GM18861 (cell line): ENCODE data around the gene DYSF.

Experiments
- ATAC-seq: cut with Tn5 transposase; IDR thresholded peaks from one replicate; pipeline ENCODE4 v1.9.1; 2021; ENCODE audit not compliant: unreplicated experiment

DYSF gene

GRCh38 chr2:71685073-71685848 is 231.9 kb downstream of the DYSF start:
- no peak for ATAC-seq

GRCh38 chr2:71685941-71686611 is 232.7 kb downstream of the DYSF start:
- ATAC-seq, result no peak

GRCh38 chr2:71686781-71687180 is 233.4 kb downstream of the DYSF start:
- ATAC-seq, result no peak

- ATAC-seq, result no peak
Measured at GRCh38 chr2:71687412-71687811, 234.1 kb downstream of the DYSF start.

- ATAC-seq, result no peak
Measured at GRCh38 chr2:71688530-71688929, 235.2 kb downstream of the DYSF start.

GRCh38 chr2:71689393-71689792 is 236.0 kb downstream of the DYSF start:
- no peak for ATAC-seq

GRCh38 chr2:71689968-71690834 is 236.8 kb downstream of the DYSF start:
- ATAC-seq, result no peak

GRCh38 chr2:71690876-71691475 is 237.6 kb downstream of the DYSF start:
- no peak for ATAC-seq

GRCh38 chr2:71691747-71692441 is 238.5 kb downstream of the DYSF start:
- no peak for ATAC-seq

- no peak for ATAC-seq
Measured at GRCh38 chr2:71692621-71693277, 239.4 kb downstream of the DYSF start.

- no peak for ATAC-seq
Measured at GRCh38 chr2:71693286-71694270, 240.2 kb downstream of the DYSF start.

GRCh38 chr2:71694501-71695234 is 241.3 kb downstream of the DYSF start:
- ATAC-seq, result no peak

GRCh38 chr2:71695235-71696120 is 242.1 kb downstream of the DYSF start:
- ATAC-seq, result no peak

GRCh38 chr2:71696381-71696780 is 243.0 kb downstream of the DYSF start:
- no peak for ATAC-seq

GRCh38 chr2:71697106-71698004 is 244.0 kb downstream of the DYSF start:
- ATAC-seq, result no peak

- no peak for ATAC-seq
Measured at GRCh38 chr2:71699428-71699827, 246.1 kb downstream of the DYSF start.
